Stimulated activated CD8-positive, alpha-beta memory T cell treated with anti-CD3 and anti-CD28 coated beads, Interleukin-15, amount 100 ng/mL, for 4 hours (primary cell): ENCODE results near the gene DKK3.
A peak's percentile ranks its signal among the peaks of the same experiment; 100 is the strongest.
"Not testable (repeated sequence)": the region's sequence is repeated elsewhere in the genome, so short reads cannot be mapped to it uniquely, and the experiment has no call there.

ENCODE experiments used
- DNase-seq, 2 donors: peaks; one replicate each; pipeline ENCODE4 v3.0.0-alpha.2; 2020; ENCODE audit warnings: low read depth in 2 of 2

The DKK3 gene

DNA sequence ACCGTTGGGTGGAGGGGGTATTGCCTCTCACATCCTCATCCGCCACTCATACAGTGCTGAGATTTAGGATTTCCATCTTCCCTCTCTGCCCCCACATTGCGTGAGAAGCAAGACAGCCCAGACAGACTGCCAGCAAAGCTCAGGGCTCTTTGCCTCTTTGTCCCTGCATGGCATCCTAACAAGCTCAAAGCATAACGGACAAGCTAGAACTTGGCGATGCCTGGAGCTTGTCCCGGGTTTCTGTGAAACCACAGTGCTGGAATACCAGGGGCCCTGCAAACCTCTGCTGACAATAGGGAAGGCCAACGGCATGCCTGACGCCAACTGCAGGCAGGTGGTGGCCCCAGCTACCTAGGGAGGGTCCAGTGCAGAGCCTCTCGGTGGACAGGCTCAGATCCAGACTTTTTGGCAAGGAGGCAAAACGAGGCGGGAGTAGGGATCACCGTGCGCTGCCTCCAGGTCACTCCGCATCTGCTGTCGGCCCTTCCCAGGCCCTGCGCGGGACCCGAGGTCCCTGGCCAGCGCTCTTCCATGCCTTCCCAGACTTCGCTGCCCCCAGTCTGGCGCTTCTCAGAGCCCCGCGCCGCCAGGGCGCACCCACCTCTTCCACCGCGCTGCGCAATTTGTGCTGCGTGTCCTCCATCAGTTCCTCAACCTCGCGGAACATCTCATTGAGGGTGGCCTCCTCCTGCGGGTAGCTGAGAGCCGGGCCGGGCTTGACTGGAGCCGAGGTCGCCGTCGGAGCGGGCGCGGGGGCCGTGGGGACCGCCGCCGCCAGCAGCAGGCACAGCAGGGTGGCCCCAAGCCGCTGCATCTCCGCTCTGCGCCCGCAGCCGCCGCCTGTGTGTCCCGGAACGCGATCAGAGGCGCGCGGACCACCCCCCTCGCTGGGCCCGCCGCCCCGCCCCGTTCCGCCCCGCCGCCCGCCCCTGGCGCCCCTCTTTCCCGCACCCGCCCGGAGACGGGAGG is at the start of gene DKK3:
TSS of gene DKK3 (minus strand) at position 858 of the 969 bp plus-strand sequence. CDS start at position 814, 44 bp downstream.
- no peak for DNase-seq

DNA sequence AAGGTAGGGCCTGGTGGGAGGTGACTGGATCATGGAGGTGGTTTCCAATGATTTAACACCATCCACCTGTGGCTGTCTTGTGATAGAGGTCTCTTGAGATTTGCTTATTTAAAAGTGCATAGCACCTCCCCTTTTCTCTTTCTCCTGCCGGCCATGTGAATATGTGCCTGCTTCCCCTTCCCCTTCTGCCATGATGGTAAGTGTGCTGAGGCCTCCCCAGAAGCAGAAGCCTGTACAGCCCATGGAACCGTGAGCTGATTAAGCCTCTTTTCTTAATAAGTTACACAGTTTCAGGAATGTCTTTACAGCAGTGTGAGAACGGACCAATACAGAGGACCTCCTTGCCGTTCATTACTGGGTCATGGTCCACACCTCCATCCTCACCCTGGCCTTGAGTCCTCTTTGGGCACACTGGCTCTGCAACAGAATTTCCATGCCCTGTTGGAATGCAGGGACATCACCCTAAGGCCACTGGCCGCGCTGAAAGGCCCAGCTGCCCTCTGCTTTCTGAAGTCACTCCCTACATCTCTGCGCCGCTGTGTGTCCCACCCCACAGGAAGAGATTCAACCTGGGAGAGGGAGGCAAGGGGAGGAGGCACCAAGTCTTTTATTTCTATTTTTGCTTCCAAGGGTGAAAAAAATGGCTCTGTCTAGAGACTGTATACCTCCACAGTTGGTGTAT is 49.0 kb upstream of the DKK3 start:
- DNase-seq, result no peak

DNA sequence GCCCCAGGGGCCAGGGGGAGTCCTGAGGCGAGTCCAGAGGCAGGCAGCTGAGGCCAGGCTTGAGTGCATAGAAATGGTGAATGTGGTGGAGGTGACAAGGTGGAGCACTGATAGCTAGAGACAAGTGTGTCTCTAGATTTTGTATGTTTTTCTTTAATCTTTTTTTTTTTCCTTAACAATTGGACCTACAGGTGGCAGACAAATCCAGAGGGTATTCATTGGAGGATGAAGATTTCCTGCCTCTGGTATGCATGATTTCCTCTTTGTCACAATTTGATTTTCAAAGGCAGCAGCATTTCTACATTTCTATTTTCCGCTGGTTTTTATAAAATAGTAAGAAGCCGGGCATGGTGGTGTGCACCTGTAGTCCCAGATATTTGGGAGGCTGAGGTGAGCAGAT is 47.7 kb upstream of the DKK3 start:
- DNase-seq, result no peak

DNA sequence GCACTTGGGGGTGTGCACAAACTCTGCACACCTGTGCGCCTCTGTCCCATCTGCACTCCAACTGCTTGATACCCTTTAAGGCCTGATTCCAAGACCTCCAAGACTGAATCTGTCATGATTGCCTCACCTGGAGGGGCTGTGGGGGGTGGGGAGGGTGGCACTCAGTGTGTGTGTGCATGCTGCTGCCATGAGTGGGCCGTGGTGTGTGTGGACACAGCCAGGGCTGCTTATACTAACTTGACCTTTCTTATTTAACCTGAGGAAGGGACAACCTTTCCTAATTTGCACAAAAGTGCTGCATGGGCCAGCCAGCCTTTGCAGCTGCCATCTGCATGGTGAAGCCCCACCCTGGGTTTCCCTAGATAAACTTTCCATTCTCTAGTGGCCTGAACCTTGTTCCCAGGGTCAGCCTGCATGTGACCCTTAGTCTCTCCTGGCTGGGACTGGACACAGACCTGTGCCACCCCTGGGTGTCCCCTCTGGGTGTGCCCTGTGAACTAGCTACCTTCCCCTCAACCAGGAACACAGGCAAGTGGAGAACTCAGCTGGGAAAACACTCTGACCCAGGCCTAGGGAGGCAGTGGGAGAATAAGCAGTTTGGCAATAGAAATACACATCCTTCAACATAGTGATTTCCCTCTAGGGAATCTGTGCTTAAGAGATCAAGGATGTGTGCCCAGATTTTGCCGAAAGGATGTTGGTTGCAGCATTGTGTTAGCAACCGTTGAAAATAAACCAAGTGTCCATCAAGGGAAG is 45.4 kb upstream of the DKK3 start:
- DNase-seq, result no peak

DNA sequence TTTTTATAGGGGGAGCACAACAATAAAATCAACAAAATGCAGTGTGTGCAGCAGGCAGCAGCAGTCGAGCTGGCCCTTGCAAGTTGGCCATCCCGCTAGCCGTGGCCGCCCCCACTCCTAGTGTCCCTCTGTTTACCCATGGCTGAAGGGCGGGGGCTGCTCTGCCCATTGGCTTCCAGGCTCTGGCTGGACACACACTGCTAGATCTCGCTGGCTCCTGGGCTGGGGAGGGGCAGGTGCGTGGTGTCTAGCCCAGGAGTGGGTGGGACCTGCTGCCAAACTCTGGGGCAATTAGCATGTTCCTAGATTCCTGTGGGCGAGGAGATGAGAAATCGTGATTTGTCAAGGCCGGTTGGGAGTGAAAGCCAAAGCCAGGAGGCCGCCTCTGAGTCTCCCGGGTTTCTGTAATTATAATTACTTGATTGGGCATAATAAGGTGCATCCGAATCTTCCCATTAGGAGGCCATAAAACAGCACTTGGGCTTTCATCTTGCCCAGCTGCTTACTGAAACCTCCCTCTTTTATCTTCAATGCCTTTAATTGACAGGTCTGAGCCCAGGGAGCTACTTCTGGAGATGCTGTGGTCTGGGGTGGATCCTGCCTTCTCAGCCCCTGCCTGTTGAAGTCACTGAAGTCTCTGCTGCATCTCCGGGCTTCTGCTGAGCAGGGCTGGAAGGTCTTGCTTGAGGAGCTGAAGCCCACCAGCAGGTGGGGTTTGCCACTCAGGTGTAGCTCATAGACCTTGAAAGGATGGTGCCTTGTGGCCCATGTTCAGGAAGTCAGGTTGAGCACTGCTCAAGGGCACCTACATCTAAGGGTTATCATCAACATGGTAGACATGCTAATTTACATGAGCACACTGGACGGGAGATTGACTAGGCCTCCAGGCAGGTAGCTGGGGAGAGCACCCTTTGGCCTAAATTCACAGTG is 44.5 kb upstream of the DKK3 start:
- no peak for DNase-seq

DNA sequence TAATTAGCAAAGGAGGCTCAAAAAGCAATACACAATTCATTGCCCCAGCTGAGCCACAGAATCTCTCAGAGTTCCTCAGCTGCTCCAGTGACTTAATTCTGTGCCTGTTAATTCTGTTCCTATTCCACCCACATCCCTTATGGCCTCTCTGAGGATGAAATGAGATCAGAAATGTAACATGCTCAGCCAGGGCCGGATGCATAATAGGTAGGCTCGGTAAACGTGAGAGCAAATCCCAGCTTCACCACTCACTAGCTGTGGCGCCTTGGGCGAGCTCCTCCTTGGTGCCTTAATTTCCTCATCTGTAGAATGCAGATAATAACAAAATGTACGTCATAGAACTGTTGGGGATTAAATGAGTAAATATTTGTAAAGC is 42.8 kb upstream of the DKK3 start:
- DNase-seq, result no peak

- DNase-seq, result no peak
These were observed 42.3 kb upstream of the DKK3 start for GRCh38 chr11:12050470-12051286.

DNA sequence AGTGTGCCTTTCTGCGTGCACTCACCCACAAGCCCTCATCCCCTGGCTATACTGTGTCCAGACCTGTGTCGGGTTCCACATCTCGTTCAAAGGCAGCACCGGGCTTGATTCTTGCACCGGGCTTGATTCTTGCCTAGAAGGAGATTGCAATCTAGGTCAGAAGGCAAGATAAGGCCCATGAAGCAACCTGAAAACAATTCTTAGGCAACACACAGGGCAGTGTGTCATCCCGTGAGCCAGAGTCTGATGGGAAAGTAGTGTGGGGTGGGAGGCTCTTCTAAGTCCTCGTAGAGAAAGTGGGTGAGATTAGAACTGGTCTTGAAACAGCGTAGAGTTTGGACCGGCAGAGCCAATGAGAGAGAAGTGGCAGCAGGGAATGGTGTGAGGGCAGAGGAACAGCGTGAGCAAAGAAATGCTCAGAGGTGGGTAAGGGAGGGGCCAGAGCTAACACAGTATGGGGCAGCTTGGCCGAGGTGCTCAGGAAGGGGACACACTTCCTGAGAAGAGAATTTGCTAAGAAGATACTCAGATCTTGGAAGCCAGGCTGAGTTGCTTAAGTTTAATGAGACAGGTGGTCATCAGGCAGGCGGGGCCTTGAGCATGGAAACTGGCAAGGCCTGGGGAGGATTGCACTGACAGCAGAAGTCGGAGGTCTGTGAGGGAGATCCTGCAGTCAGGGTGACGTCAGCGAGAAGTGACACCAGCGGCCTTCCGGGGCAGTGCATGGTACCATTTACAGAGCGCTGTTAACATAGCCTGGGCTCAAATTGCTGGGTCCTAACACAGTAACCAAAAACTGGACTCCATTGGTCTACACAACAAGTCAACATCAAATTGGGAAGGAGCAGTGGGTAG is 40.7 kb upstream of the DKK3 start:
- no peak for DNase-seq

GRCh38 chr11:12046636-12047236 is 38.3 kb upstream of the DKK3 start:
- DNase-seq, result no peak

DNA sequence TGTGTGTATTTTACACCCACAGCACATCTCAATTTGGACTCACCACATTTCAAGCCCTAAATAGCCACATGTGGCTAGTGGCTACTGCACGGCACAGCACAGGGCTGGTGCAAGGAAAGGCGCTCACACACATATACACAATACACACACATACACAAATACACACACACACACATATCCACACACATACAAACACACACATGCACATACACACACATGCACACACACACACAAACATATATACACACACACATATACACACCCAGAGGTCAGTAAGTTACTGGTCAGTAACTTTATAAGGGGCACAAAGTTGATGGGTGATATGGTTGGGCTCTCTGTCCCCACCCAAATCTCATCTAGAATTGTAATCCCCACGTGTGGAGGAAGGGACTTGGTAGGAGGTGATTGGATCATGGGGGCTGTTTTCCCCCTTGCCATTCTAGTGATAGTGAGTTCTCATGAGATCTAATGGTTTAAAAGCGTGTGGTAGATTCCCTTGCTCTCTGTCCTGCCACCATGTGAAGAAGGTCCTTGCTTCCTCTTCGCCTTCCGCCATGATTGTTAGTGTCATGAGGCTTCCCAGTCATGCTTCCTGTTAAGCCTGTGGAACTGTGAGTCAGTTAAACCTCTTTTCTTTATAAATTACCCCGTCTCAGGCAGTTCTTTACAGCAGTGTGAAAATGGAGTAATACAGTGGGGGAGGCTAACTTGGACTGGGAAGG is 37.6 kb upstream of the DKK3 start:
- DNase-seq, result no peak

DNA sequence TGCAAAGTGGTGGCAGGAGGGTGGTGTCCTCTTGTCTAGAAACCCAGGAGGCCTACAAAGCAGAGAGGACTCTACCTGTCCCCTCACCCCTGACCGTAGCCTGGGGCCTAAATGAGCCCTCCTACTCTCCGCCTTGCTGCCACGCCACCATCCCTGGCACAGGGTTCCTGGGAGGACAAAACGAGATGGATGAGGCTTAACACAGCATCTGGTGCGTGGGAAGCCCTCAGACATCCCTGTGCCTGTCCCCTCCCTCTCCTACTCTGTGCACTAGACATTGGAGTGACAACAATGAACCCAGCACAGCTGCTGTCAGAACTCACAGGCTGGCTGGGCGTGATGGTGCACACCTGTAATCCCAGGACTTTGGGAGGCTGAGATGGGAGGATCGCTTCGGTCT is 36.4 kb upstream of the DKK3 start:
- no peak for DNase-seq

DNA sequence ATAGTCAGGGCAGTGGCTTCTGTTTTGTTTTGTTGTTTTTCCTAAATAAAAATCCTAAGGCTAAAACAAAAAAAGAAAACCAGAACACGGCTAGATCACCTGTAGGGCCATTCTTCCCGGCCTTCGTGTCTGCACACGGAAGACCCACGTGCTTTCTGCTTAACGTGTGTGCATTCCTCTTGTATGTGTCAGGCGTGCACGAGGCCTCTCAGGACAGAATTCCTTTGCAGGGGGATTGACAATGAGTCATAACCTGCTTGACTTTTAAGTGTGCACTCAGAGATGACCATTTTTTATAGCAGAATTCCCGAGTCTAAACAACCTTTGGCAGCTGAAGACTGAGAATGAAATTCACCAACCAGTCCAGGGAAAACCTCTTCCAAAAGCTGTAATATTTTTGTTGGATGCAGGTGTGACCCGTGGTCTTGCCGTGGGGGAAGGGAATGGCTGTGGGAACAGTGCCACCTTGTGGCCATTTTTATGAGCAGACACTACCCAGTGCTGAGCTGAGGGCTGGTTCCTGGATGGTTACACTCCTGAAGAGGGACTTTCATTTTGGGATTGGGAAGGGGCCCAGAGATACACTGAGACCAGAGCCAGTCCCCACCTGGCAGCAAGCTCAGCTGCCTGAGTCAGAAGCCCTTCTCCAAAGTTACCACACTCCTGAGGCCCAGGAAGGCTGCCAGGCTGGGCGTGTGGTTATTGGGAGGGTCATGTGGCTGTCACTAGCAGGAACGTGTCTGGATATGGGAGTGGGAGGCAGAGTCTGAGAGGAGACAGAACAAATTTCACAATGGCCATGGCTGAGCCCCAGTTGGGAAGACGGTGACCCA is 35.7 kb upstream of the DKK3 start:
- peak in 1 of 2 donors; percentile 13 for DNase-seq

DNA sequence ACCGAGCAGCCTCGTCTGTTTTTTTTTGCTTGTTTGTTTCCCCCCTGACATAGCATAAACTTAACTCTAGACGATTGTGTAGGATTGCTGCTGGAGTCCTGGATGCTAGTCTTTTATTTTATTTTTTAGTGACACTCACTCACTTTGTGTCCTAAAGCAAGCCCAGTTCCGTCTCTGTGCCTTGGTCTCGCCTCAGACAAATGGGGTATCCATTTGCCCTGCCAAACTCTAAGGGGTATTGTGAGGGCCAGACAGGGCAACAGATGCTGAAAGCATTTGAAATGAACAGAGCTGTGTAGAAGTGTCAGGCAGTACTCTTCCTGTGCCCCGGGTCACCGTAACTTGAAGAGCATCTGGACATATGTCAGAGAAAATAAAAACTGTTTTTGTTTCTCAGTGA is 34.8 kb upstream of the DKK3 start:
- no peak for DNase-seq

DNA sequence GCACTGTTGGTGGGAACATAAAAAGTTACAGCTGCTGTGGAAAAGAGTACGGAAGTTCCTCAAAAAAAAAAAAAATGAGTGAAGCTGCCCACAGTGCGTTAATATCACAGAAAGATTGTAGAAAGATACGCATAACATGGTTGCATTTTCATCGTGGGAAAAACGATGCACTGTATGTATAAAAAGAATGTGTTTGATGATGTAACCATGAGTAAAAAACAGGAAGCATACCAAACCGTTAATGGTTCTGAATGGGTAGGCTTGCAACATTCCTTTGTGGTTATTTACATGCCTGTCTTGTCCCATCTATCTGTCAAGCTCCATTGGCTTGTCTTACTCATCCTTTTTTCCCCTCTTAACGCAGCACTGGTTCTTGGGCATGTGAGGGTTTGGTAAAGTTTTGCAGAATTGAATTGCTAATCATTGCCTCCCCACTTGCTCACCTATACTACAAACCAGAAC is 33.8 kb upstream of the DKK3 start:
- no peak for DNase-seq

DNA sequence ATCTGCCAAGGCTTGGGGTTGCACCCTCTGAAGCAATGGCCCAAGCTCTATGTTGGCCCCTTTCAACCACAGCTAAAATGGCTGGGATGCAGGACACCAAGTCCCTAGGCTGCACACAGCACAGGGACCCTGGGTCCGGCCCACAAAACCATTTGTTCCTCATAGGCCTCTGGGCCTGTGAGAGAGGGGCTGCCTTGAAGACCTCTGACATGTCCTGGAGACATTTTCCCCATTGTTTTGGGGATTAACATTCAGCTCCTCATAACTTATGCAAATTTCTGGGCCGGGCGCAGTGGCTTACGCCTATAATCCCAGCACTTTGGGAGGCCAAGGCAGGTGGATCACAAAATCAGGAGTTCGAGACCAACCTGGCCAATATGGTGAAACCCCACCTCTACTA is 32.3 kb upstream of the DKK3 start:
- not testable (repeated sequence) for DNase-seq

DNA sequence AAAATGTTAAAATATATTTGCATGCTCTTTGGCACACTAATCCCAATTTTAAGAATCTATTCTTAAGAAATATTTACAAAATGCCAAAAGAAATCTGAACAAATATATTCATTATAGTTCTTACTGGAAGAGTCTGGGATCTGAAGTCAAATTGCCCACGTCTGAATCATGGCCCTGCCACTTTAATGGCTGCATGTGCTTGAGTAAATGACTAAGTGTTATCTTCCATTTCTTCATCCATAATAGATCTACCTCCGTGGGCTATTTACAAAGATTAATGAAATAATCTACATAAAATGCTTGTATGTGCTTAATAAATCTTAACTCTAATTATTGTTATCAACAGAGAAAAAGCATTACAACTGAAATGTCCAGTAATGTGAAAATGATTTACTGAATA is 24.5 kb upstream of the DKK3 start:
- DNase-seq, result no peak

DNA sequence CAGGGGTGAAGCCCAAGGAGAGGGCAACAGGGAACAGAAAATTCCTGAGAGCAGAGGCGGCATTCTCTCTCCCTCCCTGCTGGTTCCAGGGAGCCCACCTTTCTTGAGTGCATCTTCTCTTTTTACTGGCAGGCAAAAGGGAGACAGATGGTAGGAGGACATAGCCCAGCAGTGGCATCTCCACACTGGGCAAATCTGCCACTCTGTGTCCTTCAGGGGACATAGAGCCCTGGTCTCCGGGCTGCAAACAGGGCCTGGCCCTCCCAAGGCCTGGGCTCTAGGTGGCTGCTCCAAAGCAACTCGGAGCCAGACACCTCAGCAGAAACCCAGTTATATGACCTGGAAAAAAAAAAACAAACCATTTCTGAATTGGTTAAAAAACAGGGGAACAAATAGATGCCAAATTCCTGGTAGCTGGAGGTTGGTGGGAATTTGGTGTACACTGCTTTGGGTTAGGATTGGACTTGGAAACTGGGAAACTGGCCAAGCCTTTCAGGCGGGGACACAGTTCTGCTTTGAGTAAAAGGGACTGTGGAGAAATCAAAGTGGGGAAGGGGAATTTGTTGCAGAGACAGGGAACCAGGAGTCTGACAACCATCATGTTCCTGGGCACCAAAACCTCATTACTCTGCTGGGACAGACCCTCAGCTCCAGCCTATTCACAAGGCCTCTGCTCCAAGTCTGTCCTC is 23.6 kb upstream of the DKK3 start:
- DNase-seq, result no peak
